Neural crest cell (in vitro differentiated cells): ENCODE data around the gene GCG. TPM values are rescaled to one million over a fixed set of nuclear protein-coding genes. Genes with fewer than 3 reads are reported as not detected.

ENCODE experiments used
- DNase-seq: peaks from one replicate; pipeline ENCODE4 v3.0.0; 2021; ENCODE audit warnings: low read depth, mixed read lengths, low spot score
- H3K27ac Mint-ChIP-seq: one replicate; pipeline ENCODE4 v1.8.0; 2021; ENCODE audit warnings: mild to moderate bottlenecking, mixed read lengths; ENCODE audit not compliant: unreplicated experiment
- H3K27me3 Mint-ChIP-seq: 2 replicates; pipeline ENCODE4 v1.8.0; 2021; ENCODE audit warnings: low read depth, mild to moderate bottlenecking, mixed read lengths
- H3K36me3 Mint-ChIP-seq: 2 replicates; pipeline ENCODE4 v1.8.0; 2021; ENCODE audit warnings: low read depth, mild to moderate bottlenecking, mixed read lengths
- H3K4me1 Mint-ChIP-seq: 2 replicates; pipeline ENCODE4 v1.8.0; 2021; ENCODE audit warnings: mixed read lengths
- H3K4me3 Mint-ChIP-seq: one replicate; pipeline ENCODE4 v1.8.0; 2021; ENCODE audit warnings: mild to moderate bottlenecking, mixed read lengths
- H3K9me3 Mint-ChIP-seq: 2 replicates; pipeline ENCODE4 v1.8.0; 2021; ENCODE audit warnings: mixed read lengths
- total RNA-seq: library from RNA; stranded (reverse); gene quantifications from 2 replicates; pipeline ENCODE4 v1.2.1, GENCODE V29; 2021
- TF ChIP-seq, protein P1 (sequence below): fragments of 200-600 bp; sonication (generic); conservative IDR thresholded peaks from 2 replicates; pipeline ENCODE4 v1.5.0; 2021; ENCODE audit warnings: antibody characterized with exemption, mild to moderate bottlenecking

Gene GCG
- total RNA-seq, 1 donor from 2014 or later = not detected

DNA sequence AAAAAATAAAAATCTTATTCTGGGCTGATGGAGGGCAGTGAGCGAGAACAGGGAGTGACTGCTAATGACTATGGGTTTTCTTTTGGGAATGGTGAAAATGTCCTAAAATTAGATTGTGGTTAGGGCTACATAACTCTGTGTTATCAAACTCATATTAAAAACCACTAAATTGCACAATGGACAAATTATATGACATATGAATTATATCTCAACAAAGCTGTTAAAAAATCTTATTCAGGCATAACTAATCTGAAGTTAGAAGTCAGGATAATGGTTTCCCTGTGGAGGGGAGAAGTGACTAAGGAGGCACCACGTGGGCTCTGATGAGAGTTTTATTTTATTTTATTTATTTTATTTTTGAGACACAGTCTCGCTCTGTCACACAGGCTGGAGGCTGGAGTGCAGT is 45.9 kb downstream of the GCG start:
- DNase-seq = no peak
- no peak overlapping the region for H3K27ac Mint-ChIP-seq
- no peaks in the 10 kb centered on the region for H3K27me3 Mint-ChIP-seq
- peaks cover 3% of the 10 kb centered on the region for H3K4me1 Mint-ChIP-seq
- no peak overlapping the region for H3K4me3 Mint-ChIP-seq
- no peaks in the 10 kb centered on the region for H3K36me3 Mint-ChIP-seq
- H3K9me3 Mint-ChIP-seq = peaks cover 3% of the 10 kb centered on the region
- TF ChIP-seq, protein P1, sequence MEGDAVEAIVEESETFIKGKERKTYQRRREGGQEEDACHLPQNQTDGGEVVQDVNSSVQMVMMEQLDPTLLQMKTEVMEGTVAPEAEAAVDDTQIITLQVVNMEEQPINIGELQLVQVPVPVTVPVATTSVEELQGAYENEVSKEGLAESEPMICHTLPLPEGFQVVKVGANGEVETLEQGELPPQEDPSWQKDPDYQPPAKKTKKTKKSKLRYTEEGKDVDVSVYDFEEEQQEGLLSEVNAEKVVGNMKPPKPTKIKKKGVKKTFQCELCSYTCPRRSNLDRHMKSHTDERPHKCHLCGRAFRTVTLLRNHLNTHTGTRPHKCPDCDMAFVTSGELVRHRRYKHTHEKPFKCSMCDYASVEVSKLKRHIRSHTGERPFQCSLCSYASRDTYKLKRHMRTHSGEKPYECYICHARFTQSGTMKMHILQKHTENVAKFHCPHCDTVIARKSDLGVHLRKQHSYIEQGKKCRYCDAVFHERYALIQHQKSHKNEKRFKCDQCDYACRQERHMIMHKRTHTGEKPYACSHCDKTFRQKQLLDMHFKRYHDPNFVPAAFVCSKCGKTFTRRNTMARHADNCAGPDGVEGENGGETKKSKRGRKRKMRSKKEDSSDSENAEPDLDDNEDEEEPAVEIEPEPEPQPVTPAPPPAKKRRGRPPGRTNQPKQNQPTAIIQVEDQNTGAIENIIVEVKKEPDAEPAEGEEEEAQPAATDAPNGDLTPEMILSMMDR = no peak

- Mint-ChIP-seq H3K27ac (no peak overlapping the region), H3K4me1 (peaks cover 3% of the 10 kb centered on the region)
- TF ChIP-seq, protein P1 = no peak
Observed at GRCh38 chr2:162103443-162104009, 48.5 kb downstream of the GCG start.

GRCh38 chr2:162100579-162100978 is 51.5 kb downstream of the GCG start:
- DNase-seq = no peak
- Mint-ChIP-seq H3K4me1 (no peaks in the 10 kb centered on the region), H3K36me3 (no peaks in the 10 kb centered on the region), H3K27ac (no peak overlapping the region), H3K9me3 (peaks cover 3% of the 10 kb centered on the region), H3K4me3 (no peak overlapping the region), H3K27me3 (no peaks in the 10 kb centered on the region)
- TF ChIP-seq, protein P1 = no peak

More at GRCh38 chr2:162103443-162104009, 48.5 kb downstream of the GCG start:
- Mint-ChIP-seq H3K4me3 (no peak overlapping the region), H3K36me3 (no peaks in the 10 kb centered on the region), H3K9me3 (peaks cover 3% of the 10 kb centered on the region), H3K27me3 (no peaks in the 10 kb centered on the region)
- DNase-seq = no peak

DNA sequence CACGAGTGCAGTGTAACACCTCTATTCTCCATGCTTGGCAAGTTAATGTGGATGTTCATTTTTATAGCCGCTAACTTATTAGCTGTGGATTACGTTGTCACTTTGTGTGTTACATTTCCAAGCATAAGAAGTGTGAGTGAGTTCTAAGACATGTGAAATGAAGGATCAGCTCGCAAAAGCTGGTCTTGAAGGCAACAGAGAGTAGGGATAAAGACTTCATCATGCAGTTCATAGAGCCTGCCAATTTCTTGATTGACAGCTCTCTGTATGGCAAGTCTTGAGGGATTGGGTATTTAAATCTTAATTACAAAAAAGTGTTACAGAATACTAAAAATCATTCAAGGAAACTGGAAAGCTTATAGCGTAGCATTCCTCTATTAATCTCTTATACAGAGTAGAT is 52.2 kb downstream of the GCG start:
- Mint-ChIP-seq H3K4me3 (no peak overlapping the region), H3K27ac (no peak overlapping the region), H3K4me1 (no peaks in the 10 kb centered on the region), H3K27me3 (no peaks in the 10 kb centered on the region), H3K9me3 (no peaks in the 10 kb centered on the region), H3K36me3 (no peaks in the 10 kb centered on the region)
- TF ChIP-seq, protein P1 = no peak
- no peak for DNase-seq

Other genes starting within 250 kb of the GCG start
- gene DPP4, start 78.0 kb downstream of the GCG start, total RNA-seq = 0.82 and 1.6 TPM in 2 replicates
- gene FAP, start 91.2 kb upstream of the GCG start, total RNA-seq = 0.50 TPM in 1 of 2 replicates, not detected in the other
- gene IFIH1, start 166.4 kb upstream of the GCG start, total RNA-seq = 0.23 and 0.27 TPM in 2 replicates
- gene GCA, start 191.9 kb upstream of the GCG start, total RNA-seq = 11.3 TPM in 2 replicates